ENCODE measurements around the gene IGSF21.

IGSF21 gene

GRCh38 chr1:18313523-18313922, 205.9 kb downstream of the IGSF21 start:
- Histone ChIP-seq H2AFZ (ENCODE audit: low read length) (no peak overlapping the region), H3K79me2 (ENCODE audit: low read length) (no peaks in the 10 kb centered on the region), H3K27ac (ENCODE audit: low read length) (no peak overlapping the region), H4K20me1 (ENCODE audit: insufficient read depth, low read length) (no peaks in the 10 kb centered on the region), H3K9me3 (replicated peaks; ENCODE audit: insufficient read depth, low read length) (no peaks in the 10 kb centered on the region), H3K4me2 (ENCODE audit: low read depth, low read length) (no peak overlapping the region), H3K4me3 (ENCODE audit: low read length) (no peak overlapping the region), H3K36me3 (replicated peaks; ENCODE audit: insufficient read depth, low read length) (no peaks in the 10 kb centered on the region), H3K27me3 (replicated peaks; ENCODE audit: insufficient read depth, low read length) (peaks cover 78% of the 10 kb centered on the region), H3K9me2 (replicated peaks; ENCODE audit: insufficient read depth, low read length) (no peaks in the 10 kb centered on the region), H3K4me1 (ENCODE audit: low read length) (no peaks in the 10 kb centered on the region), H3K9ac (ENCODE audit: low read length) (no peak overlapping the region), H3F3A (ENCODE audit: insufficient read depth, low read length) (no peaks in the 10 kb centered on the region)
- no peak for TF ChIP-seq EZH2phosphoT487 (IDR thresholded peaks at IDR 0.05; ENCODE audit: low read length)
- no peak for TF ChIP-seq CTCF (IDR thresholded peaks at IDR 0.05; ENCODE audit: low read length)
- no peak for TF ChIP-seq EZH2 (optimal IDR thresholded peaks at IDR 0.05; ENCODE audit: low read depth, low read length)
- DNase-seq, result no peak

GRCh38 chr1:18314399-18314798, 206.8 kb downstream of the IGSF21 start:
- no peak overlapping the region for H3K9ac ChIP-seq (ENCODE audit: low read length)
- H3F3A ChIP-seq (ENCODE audit: insufficient read depth, low read length), result no peaks in the 10 kb centered on the region
- H3K27me3 ChIP-seq (replicated peaks; ENCODE audit: insufficient read depth, low read length), result peaks cover 78% of the 10 kb centered on the region
- no peaks in the 10 kb centered on the region for H3K9me3 ChIP-seq (replicated peaks; ENCODE audit: insufficient read depth, low read length)
- H3K36me3 ChIP-seq (replicated peaks; ENCODE audit: insufficient read depth, low read length), result no peaks in the 10 kb centered on the region
- no peaks in the 10 kb centered on the region for H3K9me2 ChIP-seq (replicated peaks; ENCODE audit: insufficient read depth, low read length)
- H3K27ac ChIP-seq (ENCODE audit: low read length), result no peak overlapping the region
- H3K4me1 ChIP-seq (ENCODE audit: low read length), result no peaks in the 10 kb centered on the region
- H4K20me1 ChIP-seq (ENCODE audit: insufficient read depth, low read length), result no peaks in the 10 kb centered on the region
- no peak overlapping the region for H3K4me2 ChIP-seq (ENCODE audit: low read depth, low read length)
- H3K4me3 ChIP-seq (ENCODE audit: low read length), result no peak overlapping the region
- H2AFZ ChIP-seq (ENCODE audit: low read length), result no peak overlapping the region
- no peaks in the 10 kb centered on the region for H3K79me2 ChIP-seq (ENCODE audit: low read length)
- no peak for DNase-seq
- TF ChIP-seq CTCF (IDR thresholded peaks at IDR 0.05; ENCODE audit: low read length) (no peak), EZH2phosphoT487 (IDR thresholded peaks at IDR 0.05; ENCODE audit: low read length) (no peak), EZH2 (optimal IDR thresholded peaks at IDR 0.05; ENCODE audit: low read depth, low read length) (no peak)

- DNase-seq, result no peak
- Histone ChIP-seq H3K27ac (ENCODE audit: low read length) (no peak overlapping the region), H3K4me1 (ENCODE audit: low read length) (no peaks in the 10 kb centered on the region), H3K4me2 (ENCODE audit: low read depth, low read length) (no peak overlapping the region), H3F3A (ENCODE audit: insufficient read depth, low read length) (no peaks in the 10 kb centered on the region), H3K79me2 (ENCODE audit: low read length) (no peaks in the 10 kb centered on the region), H3K27me3 (replicated peaks; ENCODE audit: insufficient read depth, low read length) (peaks cover 77% of the 10 kb centered on the region), H2AFZ (ENCODE audit: low read length) (no peak overlapping the region), H3K9me3 (replicated peaks; ENCODE audit: insufficient read depth, low read length) (no peaks in the 10 kb centered on the region), H3K4me3 (ENCODE audit: low read length) (no peak overlapping the region), H3K36me3 (replicated peaks; ENCODE audit: insufficient read depth, low read length) (no peaks in the 10 kb centered on the region), H4K20me1 (ENCODE audit: insufficient read depth, low read length) (no peaks in the 10 kb centered on the region), H3K9ac (ENCODE audit: low read length) (no peak overlapping the region), H3K9me2 (replicated peaks; ENCODE audit: insufficient read depth, low read length) (no peaks in the 10 kb centered on the region)
- TF ChIP-seq EZH2 (optimal IDR thresholded peaks at IDR 0.05; ENCODE audit: low read depth, low read length), result no peak
- no peak for TF ChIP-seq CTCF (IDR thresholded peaks at IDR 0.05; ENCODE audit: low read length)
- no peak for TF ChIP-seq EZH2phosphoT487 (IDR thresholded peaks at IDR 0.05; ENCODE audit: low read length)
Measured at GRCh38 chr1:18315449-18315848, 207.9 kb downstream of the IGSF21 start.
